ENCODE results near the gene PKD2.

The PKD2 gene

GRCh38 chr4:88063634-88064296 lies 56.3 kb downstream of the PKD2 start:
- TF ChIP-seq CTCF (IDR thresholded peaks at IDR 0.05; ENCODE audit: borderline replicate concordance, control extremely low read depth, extremely low read depth, insufficient read depth, missing control alignments): no peak
- no peak for DNase-seq (ENCODE audit: low spot score)
- in situ Hi-C loops (cut with MboI; ENCODE audit: low sequenced_read_pairs, unreplicated experiment): no loop called here

- no peak for TF ChIP-seq CTCF (IDR thresholded peaks at IDR 0.05; ENCODE audit: borderline replicate concordance, control extremely low read depth, extremely low read depth, insufficient read depth, missing control alignments)
- DNase-seq (ENCODE audit: low spot score): no peak
- in situ Hi-C loops (cut with MboI; ENCODE audit: low sequenced_read_pairs, unreplicated experiment): no loop called here
These were observed 57.0 kb downstream of the PKD2 start for GRCh38 chr4:88064410-88064809.

- in situ Hi-C loops (cut with MboI; ENCODE audit: low sequenced_read_pairs, unreplicated experiment): no loop called here
- no peak for DNase-seq (ENCODE audit: low spot score)
- no peak for TF ChIP-seq CTCF (IDR thresholded peaks at IDR 0.05; ENCODE audit: borderline replicate concordance, control extremely low read depth, extremely low read depth, insufficient read depth, missing control alignments)
These were observed 62.6 kb downstream of the PKD2 start for GRCh38 chr4:88070031-88070430.

GRCh38 chr4:88075336-88075735 lies 67.9 kb downstream of the PKD2 start:
- DNase-seq (ENCODE audit: low spot score): no peak
- no peak for TF ChIP-seq CTCF (IDR thresholded peaks at IDR 0.05; ENCODE audit: borderline replicate concordance, control extremely low read depth, extremely low read depth, insufficient read depth, missing control alignments)
- in situ Hi-C loops (cut with MboI; ENCODE audit: low sequenced_read_pairs, unreplicated experiment): no loop called here

GRCh38 chr4:88077911-88078524 lies 70.6 kb downstream of the PKD2 start:
- in situ Hi-C loops (cut with MboI; ENCODE audit: low sequenced_read_pairs, unreplicated experiment): no loop called here
- TF ChIP-seq CTCF (IDR thresholded peaks at IDR 0.05; ENCODE audit: borderline replicate concordance, control extremely low read depth, extremely low read depth, insufficient read depth, missing control alignments): no peak
- DNase-seq (ENCODE audit: low spot score): no peak

GRCh38 chr4:88078579-88078978 lies 71.1 kb downstream of the PKD2 start:
- no peak for DNase-seq (ENCODE audit: low spot score)
- in situ Hi-C loops (cut with MboI; ENCODE audit: low sequenced_read_pairs, unreplicated experiment): no loop called here
- no peak for TF ChIP-seq CTCF (IDR thresholded peaks at IDR 0.05; ENCODE audit: borderline replicate concordance, control extremely low read depth, extremely low read depth, insufficient read depth, missing control alignments)
